Measurements from ENCODE around the gene TOR2A. TPM values are rescaled to one million over a fixed set of nuclear protein-coding genes. Genes with fewer than 3 reads are reported as not detected.
A peak's percentile ranks its signal among the peaks of the same experiment; 100 is the strongest.
"Not testable (repeated sequence)": the region's sequence is repeated elsewhere in the genome, so short reads cannot be mapped to it uniquely, and the experiment has no call there.

Gene TOR2A
- 6.1 to 8.1 TPM (median 6.4 TPM) in 3 replicates for total RNA-seq
- long read RNA-seq, transcript TOR2A-203 (5 exons, 1,523 nt), result major isoform, 7 of 11 reads
- long read RNA-seq, partial matches to known transcripts, result 2 of 11 reads
- long read RNA-seq, other reads (novel, unspliced or antisense), result 1 of 11 reads

- peak within 1 kb of the TSS; percentile 81 for H3K27ac Mint-ChIP-seq (ENCODE audit: unreplicated experiment)
- peak within 1 kb of the TSS; percentile 73 for H3K4me3 Mint-ChIP-seq (ENCODE audit: unreplicated experiment)
- no peaks in the 10 kb centered on the region for H3K27me3 Mint-ChIP-seq (ENCODE audit: low read depth)
- peaks cover 5% of the 10 kb centered on the region for H3K36me3 Mint-ChIP-seq (ENCODE audit: low read depth)
- peak; percentile 78 for TF ChIP-seq CTCF (IDR thresholded peaks at IDR 0.05)
- peaks cover 15% of the 10 kb centered on the region for H3K4me1 Mint-ChIP-seq (ENCODE audit: low read depth)
- DNase-seq (ENCODE audit: low spot score), result peak; percentile 99
- no peaks in the 10 kb centered on the region for H3K9me3 Mint-ChIP-seq (ENCODE audit: low read depth)
Measured at GRCh38 chr9:127734747-127735529, at the start of gene TOR2A. Gene TOR2A, minus strand, starts transcription at chr9:127735294. Its CDS starts 24 bp downstream, at chr9:127735270.

- peaks cover 20% of the 10 kb centered on the region for H3K4me1 Mint-ChIP-seq (ENCODE audit: low read depth)
- no peaks in the 10 kb centered on the region for H3K9me3 Mint-ChIP-seq (ENCODE audit: low read depth)
- H3K27ac Mint-ChIP-seq (ENCODE audit: unreplicated experiment), result no peak overlapping the region
- peaks cover 11% of the 10 kb centered on the region for H3K36me3 Mint-ChIP-seq (ENCODE audit: low read depth)
- no peak overlapping the region for H3K4me3 Mint-ChIP-seq (ENCODE audit: unreplicated experiment)
- H3K27me3 Mint-ChIP-seq (ENCODE audit: low read depth), result no peaks in the 10 kb centered on the region
- no peak for DNase-seq (ENCODE audit: low spot score)
- TF ChIP-seq CTCF (IDR thresholded peaks at IDR 0.05), result no peak
Measured at GRCh38 chr9:127783111-127784008, 48.3 kb upstream of the TOR2A start.

GRCh38 chr9:127781806-127782205 is 46.7 kb upstream of the TOR2A start:
- Mint-ChIP-seq H3K27ac (ENCODE audit: unreplicated experiment) (no peak overlapping the region), H3K4me3 (ENCODE audit: unreplicated experiment) (no peak overlapping the region), H3K36me3 (ENCODE audit: low read depth) (peaks cover 4% of the 10 kb centered on the region), H3K4me1 (ENCODE audit: low read depth) (peaks cover 13% of the 10 kb centered on the region), H3K27me3 (ENCODE audit: low read depth) (no peaks in the 10 kb centered on the region), H3K9me3 (ENCODE audit: low read depth) (no peaks in the 10 kb centered on the region)
- no peak for DNase-seq (ENCODE audit: low spot score)
- no peak for TF ChIP-seq CTCF (IDR thresholded peaks at IDR 0.05)

- not testable (repeated sequence) for H3K4me1 Mint-ChIP-seq (ENCODE audit: low read depth); DNase-seq (ENCODE audit: low spot score); H3K36me3 Mint-ChIP-seq (ENCODE audit: low read depth); H3K4me3 Mint-ChIP-seq (ENCODE audit: unreplicated experiment); H3K9me3 Mint-ChIP-seq (ENCODE audit: low read depth); H3K27ac Mint-ChIP-seq (ENCODE audit: unreplicated experiment); H3K27me3 Mint-ChIP-seq (ENCODE audit: low read depth)
Measured at GRCh38 chr9:127780909-127781308, 45.8 kb upstream of the TOR2A start.

- DNase-seq (ENCODE audit: low spot score), result no peak
- Mint-ChIP-seq H3K4me3 (ENCODE audit: unreplicated experiment) (no peak overlapping the region), H3K4me1 (ENCODE audit: low read depth) (peaks cover 10% of the 10 kb centered on the region), H3K36me3 (ENCODE audit: low read depth) (no peaks in the 10 kb centered on the region), H3K9me3 (ENCODE audit: low read depth) (no peaks in the 10 kb centered on the region), H3K27ac (ENCODE audit: unreplicated experiment) (no peak overlapping the region), H3K27me3 (ENCODE audit: low read depth) (no peaks in the 10 kb centered on the region)
- no peak for TF ChIP-seq CTCF (IDR thresholded peaks at IDR 0.05)
Measured at GRCh38 chr9:127780126-127780885, 45.2 kb upstream of the TOR2A start.
